Right forelimb (tissue), 1 donor: ENCODE results near the gene SWSAP1.
"Not testable (repeated sequence)": the region's sequence is repeated elsewhere in the genome, so short reads cannot be mapped to it uniquely, and the experiment has no call there.

Source experiments
- DNase-seq: peaks from one replicate; pipeline ENCODE4 v3.0.0-alpha.2; 2018

Gene SWSAP1, protein sequence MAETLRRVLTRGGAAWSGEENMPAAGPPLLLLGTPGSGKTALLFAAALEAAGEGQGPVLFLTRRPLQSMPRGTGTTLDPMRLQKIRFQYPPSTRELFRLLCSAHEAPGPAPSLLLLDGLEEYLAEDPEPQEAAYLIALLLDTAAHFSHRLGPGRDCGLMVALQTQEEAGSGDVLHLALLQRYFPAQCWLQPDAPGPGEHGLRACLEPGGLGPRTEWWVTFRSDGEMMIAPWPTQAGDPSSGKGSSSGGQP

DNA sequence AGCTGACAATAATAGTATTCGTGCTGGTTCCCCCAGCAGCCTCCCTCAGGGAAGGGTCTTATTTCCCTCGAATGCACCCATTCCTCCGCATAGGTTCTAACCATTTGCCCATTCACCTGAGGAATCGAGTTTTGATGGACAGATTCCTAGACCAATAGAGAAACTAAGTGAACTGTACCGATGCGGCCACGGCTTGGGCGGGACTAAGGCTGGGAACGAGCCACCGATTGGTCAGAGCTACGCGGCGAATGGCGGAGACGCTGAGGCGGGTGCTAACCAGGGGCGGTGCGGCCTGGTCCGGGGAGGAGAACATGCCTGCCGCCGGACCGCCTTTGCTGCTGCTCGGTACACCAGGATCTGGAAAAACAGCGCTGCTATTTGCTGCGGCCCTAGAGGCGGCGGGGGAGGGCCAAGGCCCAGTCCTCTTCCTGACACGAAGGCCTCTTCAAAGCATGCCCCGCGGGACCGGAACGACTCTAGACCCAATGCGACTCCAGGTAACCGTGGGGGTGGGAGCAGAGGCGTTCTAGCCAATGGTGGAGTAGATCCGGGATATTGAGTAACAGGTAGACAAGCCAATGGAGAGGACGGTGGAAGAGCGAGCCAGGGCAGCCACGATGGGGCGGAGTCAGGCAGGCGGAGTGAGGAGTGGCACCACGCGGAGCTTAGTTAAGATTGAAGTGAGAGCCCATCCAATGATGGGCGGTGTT is at the start of gene SWSAP1:
SWSAP1 (plus strand) TSS at position 234 of the 710 bp plus-strand sequence; CDS start at position 249, 15 bp downstream.
- peak; percentile 98 for DNase-seq

DNA sequence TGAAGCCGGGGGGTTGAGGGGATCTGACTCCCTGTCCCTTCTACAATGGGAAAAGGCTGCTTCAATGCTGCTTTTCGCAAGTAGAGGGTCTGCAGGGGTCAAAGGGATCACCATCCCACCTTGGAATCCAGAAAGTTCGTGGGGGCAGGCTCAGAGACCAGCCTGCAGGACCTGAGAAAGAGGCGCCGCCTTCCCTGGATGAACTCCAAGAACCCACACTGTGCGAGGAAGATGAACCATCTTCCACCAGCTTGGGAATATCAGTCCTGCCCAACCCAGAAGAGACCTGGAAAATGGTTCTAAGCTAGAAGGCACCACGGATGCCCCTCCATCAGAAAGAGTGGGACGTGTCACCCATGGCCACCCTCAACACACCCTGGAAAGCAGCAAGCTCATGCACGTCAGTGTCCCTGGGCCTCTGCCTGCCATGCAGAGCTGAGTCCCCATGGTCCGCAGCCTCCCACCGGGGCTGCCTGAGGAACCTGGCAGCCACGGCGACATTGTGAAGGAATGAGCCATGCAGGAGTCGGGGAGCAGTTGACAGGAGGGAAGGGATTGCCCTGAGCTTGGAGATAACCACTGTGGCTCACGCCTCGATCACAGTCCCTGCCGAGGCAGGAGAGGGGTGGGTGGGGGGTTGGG is 49.6 kb upstream of the SWSAP1 start:
- no peak for DNase-seq

DNA sequence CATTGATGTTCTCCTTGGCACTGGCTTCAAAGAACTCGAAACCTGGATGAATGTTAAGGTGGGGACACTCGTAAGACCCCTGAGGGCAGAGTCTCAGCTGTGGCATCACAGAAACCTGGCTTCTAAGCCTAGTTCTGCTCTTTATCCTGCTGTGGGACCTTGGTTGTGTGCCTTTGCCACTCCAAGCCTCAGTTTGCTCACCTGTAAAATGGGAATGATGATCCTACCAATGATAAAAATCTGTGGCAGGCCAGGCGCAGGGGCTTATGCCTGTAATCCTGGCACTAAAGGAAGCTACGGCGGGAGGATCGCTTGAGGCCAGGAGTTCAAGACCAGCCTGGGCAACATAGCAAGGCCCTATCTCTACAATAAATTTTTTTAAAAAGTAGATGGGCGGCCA is 48.9 kb upstream of the SWSAP1 start:
- DNase-seq = no peak

GRCh38 chr19:11330127-11330526 is 44.3 kb upstream of the SWSAP1 start:
- no peak for DNase-seq

DNA sequence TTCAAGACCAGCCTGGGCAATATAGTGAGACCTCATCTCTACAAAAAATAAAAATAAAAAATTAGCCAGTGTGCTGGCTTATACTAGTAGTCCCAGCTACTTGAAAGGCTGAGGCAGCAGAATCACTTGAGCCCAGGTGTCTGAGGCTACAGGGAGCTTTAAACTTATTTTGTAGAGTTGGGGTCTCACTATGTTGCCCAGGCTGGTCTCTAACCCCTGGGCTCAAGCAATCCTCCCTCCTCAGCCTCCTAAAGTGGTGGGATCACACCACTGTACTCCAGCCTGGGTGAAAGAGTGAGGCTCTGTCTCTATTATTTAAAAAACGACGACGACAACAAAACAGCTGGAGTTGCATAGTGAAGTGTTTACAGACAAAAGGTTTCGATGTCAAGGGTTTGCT is 43.0 kb upstream of the SWSAP1 start:
- no peak for DNase-seq

GRCh38 chr19:11332822-11333221 is 41.6 kb upstream of the SWSAP1 start:
- no peak for DNase-seq

- not testable (repeated sequence) for DNase-seq
Observed at GRCh38 chr19:11333838-11334237, 40.6 kb upstream of the SWSAP1 start.

GRCh38 chr19:11335449-11336146 is 38.9 kb upstream of the SWSAP1 start:
- no peak for DNase-seq

DNA sequence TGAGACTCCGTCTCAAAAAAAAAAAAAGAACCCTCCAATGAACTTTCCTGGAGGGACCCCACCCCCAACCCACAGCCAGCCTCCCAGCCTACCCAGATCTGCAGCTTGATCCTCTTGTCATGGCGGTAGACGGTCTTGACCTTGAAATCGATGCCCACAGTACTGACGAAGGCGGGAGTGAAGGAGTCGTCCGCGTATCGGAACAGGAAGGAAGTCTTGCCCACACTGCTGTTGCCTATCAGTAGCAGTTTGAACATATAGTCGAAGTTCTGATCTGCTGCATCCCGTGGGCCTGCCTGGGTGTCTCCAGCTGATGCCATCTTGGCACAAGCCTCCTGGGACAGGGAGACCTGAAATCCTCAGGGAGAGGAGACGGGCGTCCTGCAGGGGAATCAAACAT is 37.4 kb upstream of the SWSAP1 start:
- DNase-seq = no peak

GRCh38 chr19:11338121-11338520 is 36.3 kb upstream of the SWSAP1 start:
- DNase-seq = no peak

GRCh38 chr19:11338569-11339253 is 35.8 kb upstream of the SWSAP1 start:
- no peak for DNase-seq

GRCh38 chr19:11339254-11340098 is 35.0 kb upstream of the SWSAP1 start, which contains the start of gene RAB3D:
TSS of gene RAB3D (minus strand) at chr19:11339657. CDS start at chr19:11337399, 2,258 bp downstream.
- DNase-seq = peak; percentile 95

DNA sequence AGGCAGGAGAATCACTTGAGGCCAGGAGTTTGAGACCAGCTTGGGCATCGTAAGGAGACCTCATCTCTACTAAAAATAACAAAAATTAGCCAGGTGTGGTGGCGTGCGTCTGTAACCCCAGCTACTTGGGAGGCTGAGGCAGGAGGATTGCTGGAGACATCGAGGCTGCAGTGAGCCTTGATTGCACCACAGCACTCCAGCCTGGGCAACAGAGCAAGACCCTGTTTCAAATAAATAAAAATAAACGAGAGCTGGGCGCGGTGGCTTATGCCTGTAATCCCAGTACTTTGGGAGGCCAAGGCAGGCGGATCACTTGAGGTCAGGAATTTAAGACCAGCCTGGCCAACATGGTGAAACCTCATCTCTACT is 34.4 kb upstream of the SWSAP1 start:
- DNase-seq = not testable (repeated sequence)

DNA sequence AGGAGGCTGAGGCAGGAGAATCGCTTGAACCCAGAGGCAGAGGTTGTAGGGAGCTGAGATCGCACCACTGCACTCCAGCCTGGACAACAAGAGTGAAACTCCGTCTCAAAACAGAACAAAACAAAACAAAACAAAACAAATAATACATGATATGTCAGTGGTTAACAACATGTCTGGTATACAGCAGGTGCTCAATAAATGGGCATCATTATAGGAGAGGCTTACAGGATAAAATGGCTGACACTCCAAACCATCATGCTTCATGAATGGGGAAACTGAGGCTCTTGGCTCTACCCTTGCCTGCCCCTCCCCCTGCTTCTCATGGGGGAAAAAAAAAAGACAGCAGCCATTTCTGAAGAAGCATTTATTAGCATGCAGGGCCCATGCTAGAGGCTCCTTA is 32.0 kb upstream of the SWSAP1 start:
- no peak for DNase-seq

DNA sequence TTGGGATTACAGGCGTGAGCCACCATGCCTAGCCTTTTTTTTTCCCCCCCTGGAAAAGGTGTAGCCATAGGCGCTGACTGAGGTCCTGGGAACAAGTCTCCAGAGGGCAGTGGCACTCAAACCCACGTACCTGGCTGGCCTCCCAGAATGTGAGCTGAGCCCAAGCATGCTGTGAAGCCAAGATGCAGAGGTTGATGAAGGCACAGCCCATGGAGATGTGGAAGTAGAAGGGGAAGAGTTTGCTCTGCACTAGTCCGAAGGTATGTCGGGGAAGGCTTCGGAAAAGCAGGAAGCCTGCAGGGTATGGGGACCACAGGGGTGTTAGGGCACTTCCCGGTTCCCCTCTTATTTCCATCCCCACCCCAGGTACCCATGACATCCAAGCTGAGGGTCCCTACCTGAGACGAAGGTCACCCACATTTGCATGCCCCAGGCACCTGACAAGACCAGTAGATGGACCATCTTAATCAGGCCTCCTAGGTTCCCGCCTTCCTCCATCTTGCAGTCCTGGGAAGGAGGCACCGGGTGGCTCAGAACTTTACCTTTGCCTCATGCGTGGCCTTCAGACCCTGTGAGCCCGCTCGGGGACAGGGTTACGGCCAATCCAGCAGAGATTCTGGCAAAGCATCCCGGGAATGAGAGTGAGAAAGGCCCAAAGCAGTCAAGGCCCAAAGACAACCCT is 29.2 kb upstream of the SWSAP1 start:
- DNase-seq = no peak

GRCh38 chr19:11346104-11346940 is 28.1 kb upstream of the SWSAP1 start, which contains the start of the genes CCDC159 and TMEM205:
TSS of gene CCDC159 (plus strand) at chr19:11346519. CDS start at chr19:11346607, 88 bp downstream.
TSS of gene TMEM205 (minus strand) at chr19:11346268. CDS start at chr19:11345619, 649 bp downstream.
- peak; percentile 97 for DNase-seq

DNA sequence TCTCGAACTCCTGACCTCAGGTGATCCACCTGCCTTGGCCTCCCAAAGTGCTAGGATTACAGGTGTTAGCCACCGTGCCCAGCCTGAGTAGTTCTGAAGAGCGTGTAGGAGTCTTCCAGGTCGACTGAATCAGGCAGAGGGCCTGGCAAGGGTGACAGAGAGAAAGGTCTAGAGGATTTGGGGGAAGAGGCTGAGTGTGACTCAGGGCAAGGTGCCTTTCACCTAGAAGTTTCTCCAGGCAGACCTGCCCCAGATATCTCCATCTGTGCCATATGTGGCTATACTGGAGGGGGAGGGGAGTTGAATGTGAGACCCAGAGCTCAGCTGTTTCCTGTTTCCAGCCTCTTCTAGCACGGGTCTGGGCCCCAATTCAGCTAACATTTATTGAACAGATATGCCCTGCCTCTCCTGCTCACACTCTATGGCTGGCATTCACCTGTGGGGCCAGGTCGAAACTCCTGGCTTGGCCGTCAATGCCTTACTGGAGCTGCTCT is 26.9 kb upstream of the SWSAP1 start:
- DNase-seq = no peak

DNA sequence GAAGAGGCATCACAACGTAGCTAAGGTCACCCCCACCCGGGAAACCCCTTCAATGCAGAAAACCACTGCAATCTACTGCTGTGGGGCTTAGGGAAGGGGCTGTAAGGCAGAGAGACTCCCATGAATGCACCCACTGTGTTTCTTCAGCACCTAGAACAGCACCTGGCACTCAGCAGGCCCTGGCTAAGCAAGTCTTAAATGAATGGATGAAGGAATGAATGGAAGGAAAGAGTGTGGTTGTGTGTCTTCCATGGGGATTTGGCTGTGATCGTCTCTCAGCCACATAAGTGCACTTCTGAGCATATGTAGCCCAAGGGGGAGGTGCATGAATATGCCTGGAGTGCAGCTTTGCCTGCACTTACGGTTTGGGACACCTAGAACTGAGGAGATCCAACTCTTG is 25.3 kb upstream of the SWSAP1 start:
- DNase-seq = no peak

- not testable (repeated sequence) for DNase-seq
Observed at GRCh38 chr19:11354102-11354501, 20.4 kb upstream of the SWSAP1 start.
